SIG-M5 (cell line): Measurements from ENCODE around the gene CCNL1.
"Not testable (repeated sequence)": the region's sequence is repeated elsewhere in the genome, so short reads cannot be mapped to it uniquely, and the experiment has no call there.

Source experiments
- DNase-seq: peaks from one replicate; lab custom pipeline; 2025; lab: John Stamatoyannopoulos, UW

Gene CCNL1

DNA sequence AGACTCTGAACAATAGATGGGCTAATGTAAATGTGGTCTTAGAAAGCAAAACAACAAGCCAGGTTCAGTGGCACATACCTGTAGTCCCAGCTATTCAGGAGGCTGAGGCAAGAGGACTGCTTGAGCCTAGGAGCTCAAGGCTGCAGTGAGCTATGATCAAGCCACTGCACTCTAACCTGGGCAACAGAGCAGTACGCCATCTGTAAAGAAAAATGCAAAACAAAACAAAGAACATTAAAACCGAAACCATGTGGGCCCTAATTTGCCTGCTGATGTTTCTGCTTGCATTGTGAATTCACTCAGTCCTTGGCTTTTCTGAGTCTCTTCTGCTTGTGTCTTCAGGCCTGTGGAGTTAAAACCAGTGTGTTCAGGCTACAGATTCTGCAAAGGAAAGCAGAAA, 56.7 kb downstream of the CCNL1 start:
- DNase-seq: no peak

DNA sequence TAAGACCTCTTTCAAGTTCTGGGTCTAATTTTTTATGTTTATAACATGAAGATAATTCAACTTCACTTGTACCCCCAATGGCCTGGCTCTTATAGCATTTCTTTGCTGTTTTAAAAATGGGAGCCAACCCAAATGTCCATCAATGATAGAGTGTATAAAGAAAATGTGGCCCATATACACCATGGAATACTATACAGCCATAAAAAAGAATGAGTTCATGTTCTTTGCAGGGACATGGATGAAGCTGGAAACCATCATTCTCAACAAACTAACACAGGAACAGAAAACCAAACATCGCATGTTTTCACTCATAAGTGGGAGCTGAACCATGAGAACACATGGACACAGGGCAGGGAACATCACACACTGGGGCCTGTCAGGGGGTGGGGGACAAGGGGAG, 57.4 kb downstream of the CCNL1 start:
- not testable (repeated sequence) for DNase-seq

DNA sequence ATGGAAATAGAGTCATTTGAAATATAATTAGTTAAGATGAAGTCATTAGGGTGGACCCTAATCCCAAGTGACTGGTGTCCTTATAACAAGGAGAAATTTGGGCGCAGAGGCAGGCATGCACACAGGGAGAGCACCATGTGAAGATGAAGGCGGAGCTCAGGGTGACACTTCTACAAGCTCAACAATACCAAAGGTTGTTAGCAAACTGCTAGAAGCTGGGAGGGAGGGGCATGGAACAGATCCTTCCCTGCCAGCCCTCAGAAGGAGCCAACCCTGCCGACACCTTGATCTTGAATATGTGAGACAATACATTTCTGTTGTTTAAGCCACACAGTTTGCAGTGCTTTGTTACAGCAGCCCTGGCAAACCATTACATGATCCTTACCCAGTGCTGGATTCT, 57.8 kb downstream of the CCNL1 start:
- no peak for DNase-seq

DNA sequence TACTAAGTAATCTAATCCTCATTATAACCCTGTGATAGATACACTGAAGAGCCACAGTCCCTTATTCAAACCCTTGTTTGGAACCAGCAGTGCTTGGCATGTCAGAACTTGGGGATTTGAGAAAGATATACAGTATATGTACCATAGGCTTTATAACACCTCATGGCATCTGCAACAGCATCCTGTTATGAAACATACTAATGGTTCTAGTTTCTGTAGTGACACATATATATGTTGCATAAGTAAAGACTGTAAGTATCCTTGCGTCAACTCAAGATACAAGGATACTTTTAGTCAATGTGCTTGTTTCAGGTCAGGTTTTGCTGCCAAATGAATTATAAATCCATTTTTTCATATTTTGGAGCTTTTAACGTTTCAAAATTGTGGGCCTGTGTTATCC, 58.5 kb downstream of the CCNL1 start:
- DNase-seq: peak; percentile 26

DNA sequence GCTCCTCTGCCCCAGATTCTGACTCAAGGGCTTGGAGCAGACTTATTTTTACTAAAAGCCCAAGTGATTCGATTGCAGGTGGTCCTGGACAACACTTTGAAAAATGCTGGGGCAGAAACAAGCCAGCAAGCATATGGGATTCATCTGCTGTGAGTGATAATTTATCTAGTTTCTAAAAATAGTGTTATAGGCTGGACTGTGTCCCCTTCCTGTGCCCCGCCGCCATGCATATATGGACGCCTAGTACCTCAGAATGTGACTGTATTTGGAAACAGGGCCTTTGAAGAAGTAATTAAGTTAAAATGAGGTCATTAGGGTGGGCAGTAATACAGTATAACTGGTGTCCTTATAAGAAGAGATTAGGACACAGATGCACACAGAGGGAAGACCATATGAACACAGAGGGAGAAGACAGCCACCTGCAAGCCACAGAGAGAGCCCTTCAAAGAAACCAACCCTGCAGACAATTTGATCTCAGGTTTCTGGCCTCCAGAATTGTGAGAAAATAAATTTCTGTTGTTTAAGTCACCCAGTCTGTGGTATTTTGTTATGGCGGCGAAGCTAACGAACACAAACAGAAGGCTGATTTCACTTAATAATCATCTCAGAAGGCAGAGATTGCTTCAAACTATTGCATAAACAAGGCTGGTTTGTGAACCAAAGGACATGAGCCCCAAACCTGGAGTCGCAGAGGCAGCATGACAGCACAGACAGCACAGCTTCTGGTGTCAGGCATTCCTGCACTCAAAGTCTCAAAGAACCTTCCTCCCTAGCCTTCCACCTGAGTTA, 59.1 kb downstream of the CCNL1 start:
- DNase-seq: no peak

DNA sequence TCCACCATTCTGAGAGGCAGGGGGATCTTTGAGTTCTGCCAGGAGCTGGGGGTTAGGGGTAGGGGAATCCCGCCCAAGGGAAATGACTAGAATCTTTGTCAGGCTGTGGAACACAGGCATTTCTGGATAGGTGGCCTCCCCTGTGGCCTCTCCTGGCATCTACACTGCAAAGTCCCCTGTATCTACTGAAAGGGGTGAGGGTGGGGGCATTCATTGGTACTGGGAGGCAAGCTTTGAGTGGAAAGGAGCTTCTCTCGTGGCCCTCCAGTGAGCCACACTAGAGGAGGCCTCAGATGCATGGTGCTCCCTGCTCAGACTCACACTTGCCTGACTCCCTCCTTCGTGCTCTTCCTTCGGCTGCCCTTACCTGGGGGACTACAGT, 59.9 kb downstream of the CCNL1 start:
- no peak for DNase-seq

DNA sequence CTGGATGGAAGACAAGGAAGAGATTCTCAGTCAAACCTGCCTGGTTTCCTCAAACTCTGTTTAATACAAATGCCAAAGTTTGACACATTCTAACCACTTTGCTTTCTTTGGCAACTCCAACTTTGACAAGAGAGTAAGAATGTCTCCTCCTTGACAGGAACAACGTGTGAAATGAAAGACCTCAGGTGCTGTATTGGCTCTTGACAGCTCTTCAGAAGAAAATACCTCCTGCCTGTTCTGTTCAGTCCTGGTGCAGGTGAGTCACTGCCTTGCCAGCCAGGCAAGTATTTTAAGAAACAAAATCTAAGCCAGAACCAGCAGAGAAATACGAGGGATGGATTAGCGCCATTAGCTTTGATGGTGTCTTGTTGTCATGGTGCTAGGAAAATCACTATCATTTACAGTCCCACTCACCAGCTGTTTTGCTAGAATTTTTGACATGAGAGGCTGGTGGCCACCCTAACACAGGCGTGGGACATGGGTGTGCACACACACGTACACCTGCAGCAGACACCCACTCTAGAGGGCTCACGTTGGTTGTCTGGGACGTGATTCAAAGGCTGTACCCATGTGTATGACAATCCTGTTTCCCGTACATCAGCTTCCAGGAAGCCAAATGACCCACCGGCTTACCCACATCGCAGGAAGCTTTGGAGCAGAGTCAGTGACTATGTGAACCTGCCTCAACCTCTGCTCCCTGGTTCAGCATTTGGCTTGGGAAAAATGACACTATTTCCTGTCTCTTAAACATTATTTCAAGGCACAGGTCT, 60.4 kb downstream of the CCNL1 start:
- DNase-seq: no peak

DNA sequence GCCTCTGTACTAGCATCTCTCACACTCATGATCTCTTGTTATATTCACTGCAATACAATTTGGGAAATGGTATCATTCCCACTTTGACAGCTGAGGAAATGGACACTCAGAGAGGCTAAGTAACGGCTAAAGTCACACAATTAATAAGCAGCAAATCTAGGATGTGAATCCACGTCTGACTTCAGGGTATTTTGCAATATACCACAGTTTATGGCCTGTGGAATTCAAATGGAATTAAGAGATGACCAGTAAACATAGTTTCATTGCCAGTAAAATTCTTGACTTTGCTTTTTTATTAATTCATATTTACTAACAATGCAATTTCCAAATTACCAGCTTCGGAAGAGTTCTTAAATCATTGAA, 61.1 kb downstream of the CCNL1 start:
- no peak for DNase-seq

DNA sequence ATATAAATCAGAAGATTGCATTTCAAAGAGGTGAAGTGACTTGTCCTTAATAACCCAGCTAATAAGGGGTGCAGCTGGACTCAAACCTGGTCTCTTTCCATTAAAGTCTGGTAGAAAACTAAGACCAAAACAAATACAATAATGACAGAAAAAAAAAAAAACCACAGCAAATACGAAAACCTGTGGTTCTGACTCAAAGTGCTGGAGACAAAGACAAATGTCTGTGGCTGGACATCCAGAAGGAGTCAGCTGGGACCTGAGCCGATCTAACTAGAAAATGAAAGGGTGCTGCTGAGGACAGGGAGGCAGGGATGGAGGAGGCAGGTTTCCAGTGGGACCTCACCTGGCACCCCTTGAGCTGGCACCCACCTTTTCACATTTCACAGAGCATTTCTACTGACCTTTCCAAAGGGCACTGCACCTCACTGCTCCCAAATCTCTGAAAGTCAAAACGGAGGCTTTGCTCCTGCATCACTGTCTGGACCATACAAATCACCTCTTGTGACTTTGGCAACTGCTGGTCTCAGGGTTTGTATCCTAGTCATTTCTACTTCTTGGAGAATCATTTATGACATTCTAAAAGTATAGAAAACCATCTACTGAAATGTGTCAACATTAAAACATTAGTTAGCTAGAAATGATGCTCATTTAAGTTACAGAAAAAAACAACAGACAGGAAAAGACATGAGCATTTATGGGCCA, 61.7 kb downstream of the CCNL1 start:
- DNase-seq: no peak
